NCI-H226 (cell line): ENCODE results near the gene ATP8B3.
"Not testable (repeated sequence)": the region's sequence is repeated elsewhere in the genome, so short reads cannot be mapped to it uniquely, and the experiment has no call there.

Source experiments
- DNase-seq: peaks from one replicate; pipeline ENCODE4 v3.0.0-alpha.2; 2015

The ATP8B3 gene

GRCh38 chr19:1768248-1768647, 43.8 kb downstream of the ATP8B3 start:
- DNase-seq: no peak

DNA sequence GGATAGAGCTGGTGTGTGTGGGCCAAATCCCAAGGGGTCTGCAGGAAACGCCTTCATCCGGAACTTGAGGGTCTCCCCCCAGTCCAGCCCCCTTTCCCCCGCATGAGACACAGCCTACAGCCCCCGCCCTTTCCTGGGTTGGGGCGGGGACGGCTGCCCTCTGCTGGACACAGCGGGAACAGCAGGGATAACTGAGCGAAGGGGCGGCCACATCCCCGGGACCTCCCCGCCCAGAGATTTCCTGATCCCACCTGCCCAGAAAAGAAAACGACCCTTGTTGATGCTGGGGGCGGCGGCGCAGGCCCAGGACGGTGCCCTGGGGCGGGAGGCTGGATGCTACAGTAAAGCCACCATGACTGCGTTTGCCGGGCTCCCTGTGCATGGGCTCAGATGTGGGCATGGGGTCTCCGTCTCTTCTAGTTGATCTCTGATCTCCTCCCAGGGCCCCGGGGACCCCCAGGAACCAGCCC, 44.6 kb downstream of the ATP8B3 start:
- DNase-seq: no peak

DNA sequence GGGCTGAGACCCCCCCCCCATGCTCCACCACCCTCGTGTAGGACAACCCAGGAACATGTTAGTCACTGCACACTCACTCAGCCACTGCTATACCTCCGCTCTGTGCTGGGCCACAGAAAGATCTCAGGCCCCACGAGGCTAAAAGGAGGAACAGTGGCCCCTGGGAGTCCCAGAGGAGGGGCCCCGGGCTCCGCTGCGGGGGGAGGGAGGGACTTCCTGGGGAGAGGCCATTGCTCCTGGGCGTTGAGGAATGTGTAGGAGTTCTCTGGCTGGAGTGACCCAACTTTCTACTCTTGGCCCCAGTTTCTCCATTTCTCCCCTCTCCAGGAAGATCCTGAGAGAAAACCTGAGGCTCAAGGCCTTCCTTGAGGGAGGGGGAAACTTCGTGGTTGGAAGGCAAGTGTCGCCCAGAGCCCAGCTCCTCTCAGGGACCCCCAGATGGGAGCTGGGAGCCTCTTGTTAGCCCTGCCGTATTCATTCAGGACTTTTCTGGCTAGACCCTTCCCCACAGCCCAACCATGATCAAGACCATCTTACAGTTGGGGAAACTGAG, 45.2 kb downstream of the ATP8B3 start:
- DNase-seq: no peak

DNA sequence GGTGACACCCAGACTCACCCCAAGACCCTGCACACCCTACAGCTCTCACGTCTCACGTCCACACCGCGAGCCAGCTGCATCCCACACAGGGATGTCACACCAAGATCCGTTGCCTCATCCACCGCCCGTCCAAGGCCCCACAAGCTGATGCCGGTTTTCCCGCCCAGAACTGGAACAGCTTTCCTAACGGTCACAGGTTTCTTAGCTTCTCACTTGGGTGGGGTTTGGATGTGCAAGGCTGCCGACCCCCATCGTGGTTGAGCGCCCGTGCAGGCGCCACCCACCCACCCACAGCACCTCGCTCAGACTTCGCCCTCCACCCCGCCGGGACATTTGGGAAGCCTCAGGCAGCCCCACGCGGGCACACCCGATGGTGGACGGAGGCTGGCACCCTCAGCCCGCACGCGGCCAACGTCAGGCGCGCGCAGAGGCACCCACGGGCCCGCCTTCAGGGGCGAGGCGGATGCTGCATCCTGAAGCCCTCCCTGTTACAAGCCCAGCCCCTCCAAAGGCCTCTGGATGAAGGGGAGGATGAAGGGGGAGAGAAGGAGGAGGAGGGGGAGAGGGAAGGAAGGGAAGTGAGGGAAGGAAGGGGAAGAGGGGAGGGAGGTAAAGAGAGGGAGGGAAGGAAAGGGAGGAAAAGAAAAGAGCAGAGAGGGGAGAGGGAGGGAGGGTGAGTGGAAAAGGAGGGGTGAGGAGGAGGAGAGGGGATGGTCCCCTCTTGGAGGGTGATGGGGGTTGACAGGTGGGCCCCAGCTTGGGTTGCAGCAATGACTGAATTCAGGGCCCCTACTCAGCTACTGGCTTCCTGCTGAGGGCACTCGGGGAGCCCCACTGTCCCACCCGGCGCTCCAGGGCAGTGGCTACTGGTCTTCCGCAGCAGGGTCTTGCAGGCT, 45.9 kb downstream of the ATP8B3 start:
- no peak for DNase-seq

DNA sequence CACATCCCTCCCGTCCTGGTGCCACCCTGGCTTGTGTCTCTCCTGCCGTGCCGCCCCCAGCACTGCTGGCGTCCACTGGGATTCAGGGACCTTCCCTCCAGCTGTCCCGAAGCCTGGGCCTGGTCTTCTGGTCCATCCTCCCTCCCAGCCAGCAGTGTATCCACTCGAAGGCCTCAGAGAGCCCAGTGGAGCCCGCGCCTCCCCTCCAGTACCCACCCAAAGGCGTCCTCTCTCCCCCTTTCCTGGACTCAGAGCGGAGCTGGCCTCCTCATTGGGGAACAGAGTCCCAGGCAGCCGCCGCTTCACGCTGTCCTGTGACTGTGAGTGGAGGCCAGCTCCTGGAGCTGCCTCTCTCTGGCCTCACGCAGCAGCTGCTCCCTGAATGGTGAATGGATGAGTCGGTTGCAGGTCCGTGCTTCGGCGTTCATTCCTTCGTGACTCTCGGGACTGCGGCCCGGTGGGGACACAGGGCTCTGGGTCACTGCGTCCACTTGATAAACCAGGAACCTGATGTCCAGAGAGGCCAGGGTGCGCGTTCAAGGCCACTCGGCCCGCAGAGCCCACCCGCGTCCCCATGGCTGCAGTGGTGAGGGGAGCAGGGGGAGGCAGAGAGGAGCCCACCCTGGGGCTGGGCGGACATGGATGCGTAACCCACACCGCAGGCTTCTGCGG, 46.7 kb downstream of the ATP8B3 start:
- no peak for DNase-seq

GRCh38 chr19:1764729-1765128, 47.3 kb downstream of the ATP8B3 start:
- no peak for DNase-seq

GRCh38 chr19:1763648-1764639, 48.1 kb downstream of the ATP8B3 start:
- no peak for DNase-seq

- DNase-seq: no peak
Measured at GRCh38 chr19:1762243-1763117, 49.6 kb downstream of the ATP8B3 start.

DNA sequence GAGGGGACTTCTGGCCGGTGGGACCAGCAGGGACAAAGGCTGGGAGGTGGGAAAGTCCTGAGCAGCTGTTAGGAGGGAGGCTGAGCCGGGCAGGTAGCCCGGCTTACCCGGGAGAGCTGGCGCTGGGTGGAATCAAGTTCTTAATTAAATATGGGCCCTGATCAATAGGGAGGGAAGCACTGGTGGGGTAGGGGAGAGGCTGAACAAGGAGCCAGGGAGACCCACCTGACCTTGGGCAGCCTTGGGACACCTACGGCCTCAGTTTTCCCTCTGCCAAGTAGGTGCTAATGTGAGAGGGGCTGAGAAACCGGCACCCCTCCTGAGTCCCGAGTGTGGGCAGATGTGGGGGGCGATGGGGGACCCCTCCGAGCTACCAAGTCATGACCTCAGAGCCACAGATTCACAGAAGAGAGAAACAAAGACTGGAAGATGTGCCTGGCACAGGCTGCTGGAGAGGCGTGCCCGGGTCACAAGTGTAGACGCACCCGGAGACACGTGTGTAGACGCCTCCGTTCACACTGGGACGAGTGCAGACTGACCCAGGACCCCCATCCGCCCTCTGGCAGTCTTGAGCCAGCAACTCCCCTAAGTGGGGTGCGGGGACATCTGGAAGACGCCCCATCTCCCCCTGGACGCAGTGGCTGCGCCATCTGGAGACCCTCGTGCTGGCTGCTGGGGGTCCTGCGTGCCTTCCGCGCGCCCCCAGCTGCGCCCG, 50.4 kb downstream of the ATP8B3 start:
- no peak for DNase-seq

GRCh38 chr19:1760786-1761527, 51.1 kb downstream of the ATP8B3 start:
- DNase-seq: not testable (repeated sequence)

GRCh38 chr19:1760020-1760419, 52.1 kb downstream of the ATP8B3 start:
- DNase-seq: no peak

DNA sequence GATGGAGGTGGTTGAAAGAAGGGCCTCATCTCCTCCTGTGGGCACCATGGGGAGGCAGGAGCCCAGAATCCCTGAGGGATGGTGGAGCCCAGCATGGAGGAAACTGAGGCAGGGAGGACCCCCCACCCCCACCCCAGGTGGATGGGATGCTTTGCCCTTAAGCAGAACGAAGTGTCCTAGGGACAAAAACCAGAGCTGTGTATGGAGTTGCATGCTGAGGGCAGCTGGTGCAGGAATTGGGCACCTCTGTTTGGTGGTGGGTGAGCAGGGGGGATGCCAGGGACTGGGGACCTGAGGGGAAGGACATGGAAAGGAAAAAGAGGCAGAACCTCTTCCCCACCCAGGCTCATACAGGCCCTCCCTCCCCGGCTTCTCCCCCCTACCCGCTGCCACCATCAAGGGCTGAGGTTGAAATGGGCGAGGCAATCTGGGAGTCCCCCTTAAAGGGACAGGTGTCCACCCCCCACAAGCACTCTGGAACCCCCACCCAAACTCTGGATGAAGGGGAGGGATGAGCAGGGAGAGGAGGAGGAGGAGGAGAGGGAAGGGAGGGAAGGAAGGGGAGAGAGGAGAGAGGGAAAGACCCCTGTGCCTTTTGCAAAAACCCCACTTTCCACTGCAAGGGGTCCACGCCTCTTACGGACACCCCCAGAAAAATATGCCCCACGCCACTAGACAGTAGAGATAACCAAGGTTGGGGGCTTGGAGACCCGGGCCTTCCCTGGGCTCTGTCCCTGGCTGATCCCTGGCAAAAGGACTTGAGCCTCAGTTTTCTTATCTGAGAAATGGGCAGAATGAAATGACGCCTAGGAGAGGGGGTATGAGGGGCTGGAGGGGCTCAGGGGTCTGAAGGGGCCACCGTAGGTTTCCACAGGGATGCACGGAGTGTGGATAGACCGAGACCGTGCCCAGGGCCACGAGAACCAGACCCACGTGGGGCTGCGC, 52.8 kb downstream of the ATP8B3 start:
- DNase-seq: no peak

GRCh38 chr19:1758231-1758577, 53.9 kb downstream of the ATP8B3 start:
- no peak for DNase-seq

DNA sequence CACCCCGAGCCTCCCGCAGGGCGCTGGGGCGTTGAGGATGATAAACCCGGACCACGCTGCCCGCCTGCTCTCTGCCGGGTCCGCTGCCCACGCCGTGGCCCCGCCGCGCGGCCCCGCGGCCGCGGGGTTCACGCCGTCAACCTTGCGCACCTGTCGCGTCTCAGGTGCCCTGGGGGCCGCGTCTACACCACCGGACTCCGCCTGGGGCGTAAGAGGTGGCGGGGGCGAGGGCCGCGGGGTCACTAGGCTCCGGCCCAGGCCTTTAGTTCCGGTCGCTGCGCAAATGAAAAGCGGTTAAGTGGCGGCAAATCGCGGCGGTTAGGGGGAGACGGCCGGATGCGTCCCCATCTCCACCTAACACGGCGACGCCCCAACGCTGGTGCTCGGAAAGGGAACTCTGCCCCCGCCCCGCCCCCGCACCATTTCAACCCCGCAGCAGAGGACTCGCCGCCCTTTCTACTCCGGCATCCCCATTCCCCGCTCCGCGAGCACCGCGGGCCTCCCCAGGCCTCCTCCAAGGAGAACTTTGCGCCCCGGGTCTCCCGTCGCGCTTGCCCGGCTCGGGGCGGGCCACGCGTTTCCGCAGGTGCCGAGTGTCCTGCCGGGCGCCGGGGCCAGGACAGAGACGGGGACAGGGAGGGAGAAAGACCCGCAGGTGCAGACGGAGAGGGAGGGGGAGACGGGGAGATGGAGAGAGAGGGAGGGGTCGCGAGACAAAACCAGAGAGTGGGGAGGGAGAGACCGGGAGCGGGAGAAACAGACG, 54.4 kb downstream of the ATP8B3 start:
- DNase-seq: no peak

- DNase-seq: no peak
Measured at GRCh38 chr19:1756705-1757465, 55.2 kb downstream of the ATP8B3 start.

DNA sequence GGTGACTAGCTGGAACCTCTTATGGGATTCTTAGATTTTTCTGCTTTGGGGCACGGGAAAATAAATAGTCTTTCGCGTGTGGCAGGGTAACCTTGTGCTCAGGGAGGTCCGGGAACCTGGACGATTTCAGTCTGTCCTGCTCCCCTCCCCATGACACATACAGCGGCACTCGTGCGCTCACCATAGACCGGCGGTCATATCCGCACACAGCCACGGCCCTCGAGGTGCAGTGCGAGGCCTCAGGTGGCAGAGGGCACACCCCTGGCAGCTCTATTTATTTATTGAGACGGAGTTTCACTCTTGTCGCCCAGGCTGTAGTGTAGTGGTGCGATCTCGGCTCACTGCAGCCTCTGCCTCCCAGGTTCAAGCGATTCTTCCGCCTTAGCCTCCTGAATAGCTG, 55.8 kb downstream of the ATP8B3 start:
- no peak for DNase-seq

- no peak for DNase-seq
Measured at GRCh38 chr19:1755467-1756171, 56.5 kb downstream of the ATP8B3 start.
